OCI-LY7 (cell line): Measurements from ENCODE around the gene PIK3IP1. TPM values are rescaled to one million over a fixed set of nuclear protein-coding genes. Genes with fewer than 3 reads are reported as not detected.

Experiments used
- Bru-seq: library from RNA; stranded (reverse); fragments of 400-500 nt; gene quantifications from one replicate; lab custom pipeline; 2021; lab: Mats Ljungman, UMichigan
- BruChase-seq, 2 experiments: library from RNA; stranded (reverse); fragments of 400-500 nt; gene quantifications; one replicate each; lab custom pipeline; 2021; lab: Mats Ljungman, UMichigan
- BruUV-seq: library from RNA; stranded (reverse); fragments of 400-500 nt; replicated peaks from 2 replicates; lab custom pipeline; 2021; lab: Mats Ljungman, UMichigan
- CTCF ChIA-PET: fragments of 300-600 bp; sonication (Branson Sonifier 250); formaldehyde crosslinking; loops from one replicate; lab custom pipeline; 2022; ENCODE audit warnings: antibody characterized with exemption; ENCODE audit not compliant: unreplicated experiment; lab: Charles Lee
- POLR2A ChIA-PET: fragments of 300-600 bp; sonication (Branson Sonifier 250); formaldehyde crosslinking; loops from one replicate; lab custom pipeline; 2022; ENCODE audit warnings: antibody characterized with exemption; lab: Charles Lee
- DNase-seq: peaks from one replicate; pipeline ENCODE4 v3.0.0-alpha.2; 2015; ENCODE audit warnings: low spot score
- H2AFZ ChIP-seq: fragments of 200-600 bp; sonication (generic), shearing (Covaris generic); 2 replicates; pipeline ENCODE4 v1.6.1; 2014; ENCODE audit warnings: mild to moderate bottlenecking, antibody characterized with exemption, low read length, moderate library complexity
- H3K27ac ChIP-seq: fragments of 200-600 bp; sonication (generic); 2 replicates; pipeline ENCODE4 v1.5.1; 2014; ENCODE audit warnings: mixed run types, low read depth, mild to moderate bottlenecking, moderate library complexity, low read length, inconsistent platforms; ENCODE audit not compliant: poor library complexity, severe bottlenecking
- H3K36me3 ChIP-seq: fragments of 200-600 bp; sonication (generic); 2 replicates; pipeline ENCODE4 v1.6.1; 2014; ENCODE audit warnings: mild to moderate bottlenecking, antibody characterized with exemption, low read length, moderate library complexity, mixed read lengths; ENCODE audit not compliant: insufficient read depth
- H3K4me1 ChIP-seq: fragments of 200-600 bp; sonication (generic); 2 replicates; pipeline ENCODE4 v1.5.1; 2014; ENCODE audit warnings: mild to moderate bottlenecking, low read length; ENCODE audit not compliant: insufficient read depth, poor library complexity, severe bottlenecking
- H3K4me2 ChIP-seq: fragments of 200-600 bp; sonication (generic); 2 replicates; pipeline ENCODE4 v1.6.1; 2014; ENCODE audit warnings: mild to moderate bottlenecking, low read length
- H3K4me3 ChIP-seq: fragments of 200-600 bp; sonication (generic); 2 replicates; pipeline ENCODE4 v1.5.1; 2014; ENCODE audit warnings: mild to moderate bottlenecking, low read depth, low read length; ENCODE audit not compliant: poor library complexity, severe bottlenecking
- H3K79me2 ChIP-seq: fragments of 200-600 bp; sonication (generic); 2 replicates; pipeline ENCODE4 v1.6.1; 2016; ENCODE audit warnings: low read depth, mild to moderate bottlenecking, low read length, moderate library complexity, mixed read lengths; ENCODE audit not compliant: insufficient read depth
- H3K9me2 ChIP-seq: fragments of 200-600 bp; sonication (generic); 2 replicates; pipeline ENCODE4 v1.6.1; 2016; ENCODE audit warnings: mild to moderate bottlenecking, low read length, mixed read lengths; ENCODE audit not compliant: insufficient read depth
- H3K9me3 ChIP-seq: fragments of 200-600 bp; sonication (generic); 2 replicates; pipeline ENCODE4 v1.6.1; 2014; ENCODE audit warnings: mild to moderate bottlenecking, mixed run types, low read length, mixed read lengths
- H4K20me1 ChIP-seq: fragments of 200-600 bp; sonication (generic); 2 replicates; pipeline ENCODE4 v1.6.1; 2014; ENCODE audit warnings: mild to moderate bottlenecking, antibody characterized with exemption, low read length, moderate library complexity, mixed read lengths; ENCODE audit not compliant: insufficient read depth
- CTCF ChIP-seq: fragments of 200-600 bp; sonication (generic); conservative IDR thresholded peaks from 2 replicates; pipeline ENCODE4 v1.5.1; 2014; ENCODE audit warnings: mild to moderate bottlenecking, antibody characterized with exemption, low read length, moderate library complexity, mixed read lengths
- EZH2phosphoT487 ChIP-seq: fragments of 200-600 bp; sonication (generic); IDR thresholded peaks from 2 replicates; pipeline ENCODE4 v1.6.1; 2018; ENCODE audit warnings: low read depth, borderline replicate concordance, mild to moderate bottlenecking, mixed run types, antibody characterized with exemption, low read length, moderate library complexity, mixed read lengths
- intact Hi-C: fragments of 100-400 bp; cut with micrococcal nuclease; formaldehyde crosslinking; loops from one replicate; pipeline ENCODE4 v1.10.0; 2022; ENCODE audit not compliant: unreplicated experiment
- long read RNA-seq: library from polyadenylated mRNA; stranded (forward); transcript quantifications from one replicate; pipeline ENCODE4 v2.0.0, GENCODE V29; 2022
- total RNA-seq, 2 experiments: library from RNA; depleted of rRNA in 1 of 2; stranded (reverse); fragments of >200 nt in 1 of 2; shearing (Covaris generic) in 1 of 2; gene quantifications; 2 replicates each; pipeline ENCODE4 v1.2.3, GENCODE V29; 2014 to 2022

PIK3IP1 gene
- total RNA-seq (2014; rRNA removed; shearing (Covaris generic)): 15.9 and 20.4 TPM in 2 replicates
- total RNA-seq (2022): 17.0 and 17.1 TPM in 2 replicates
- percentile 56 among the genes with signal in this experiment for Bru-seq, nascent RNA
- BruChase-seq, experiment 1, labeled RNA remaining after a 6-hour chase: percentile 57 among the genes with signal in this experiment
- percentile 65 among the genes with signal in this experiment for BruChase-seq, experiment 2, labeled RNA remaining after a 2-hour chase
- long read RNA-seq, transcript PIK3IP1-201 (6 exons, 2,467 nt): major isoform, 19 of 57 reads
- long read RNA-seq, transcript PIK3IP1-203 (5 exons, 2,374 nt): minor isoform, 8 of 57 reads
- long read RNA-seq, partial matches to known transcripts: 2 of 57 reads
- long read RNA-seq, other reads (novel, unspliced or antisense): 24 of 57 reads

GRCh38 chr22:31292236-31292989 is at the start of gene PIK3IP1:
Gene PIK3IP1, minus strand, starts transcription at chr22:31292488. Its CDS starts 144 bp downstream, at chr22:31292344.
- no TSS peak for BruUV-seq
- H3K4me3 ChIP-seq: peak within 1 kb of the TSS; percentile 72
- peaks cover 60% of the 10 kb centered on the region for H3K4me1 ChIP-seq
- DNase-seq: peak; percentile 94
- 0 out of 2 replicates have a peak, but pooled peaks cover 5% of the 10 kb centered on the region for H3K9me3 ChIP-seq
- H3K36me3 ChIP-seq: no peaks in the 10 kb centered on the region
- H4K20me1 ChIP-seq: no peaks in the 10 kb centered on the region
- H2AFZ ChIP-seq: peak within 1 kb of the TSS; percentile 29; the same call in 1 of the 2 replicates
- ChIA-PET CTCF (interaction anchor here (0.9 to 1.1 kb wide), 2 partner anchors 21 to 868 kb away, joined by 3 to 4 read pairs; no protein-coding TSS in a partner anchor), POLR2A (interaction anchor here (0.6 to 4.9 kb wide), 4 partner anchors 9 to 104 kb away, joined by 3 to 18 read pairs (median 3); no protein-coding TSS in a partner anchor)
- H3K27ac ChIP-seq: peak within 1 kb of the TSS; percentile 88
- intact Hi-C loops: loop anchor here (1.0 to 5.0 kb wide), 6 partner anchors 21 to 855 kb away; partner anchors contain the start of gene LIMK2
- no peaks in the 10 kb centered on the region for H3K9me2 ChIP-seq
- H3K4me2 ChIP-seq: peak within 1 kb of the TSS; percentile 99
- peak; percentile 71 for TF ChIP-seq CTCF
- TF ChIP-seq EZH2phosphoT487: no peak
- peaks cover 19% of the 10 kb centered on the region; the same call in 1 of the 2 replicates for H3K79me2 ChIP-seq

GRCh38 chr22:31341386-31342088 is 49.2 kb upstream of the PIK3IP1 start:
- no peaks in the 10 kb centered on the region for H3K9me3 ChIP-seq
- H3K36me3 ChIP-seq: peaks cover 85% of the 10 kb centered on the region
- H3K4me2 ChIP-seq: peak overlapping the region; percentile 79
- no peak overlapping the region for H3K27ac ChIP-seq
- TF ChIP-seq CTCF: no peak
- no peak for TF ChIP-seq EZH2phosphoT487
- H2AFZ ChIP-seq: no peak overlapping the region
- H3K4me3 ChIP-seq: no peak overlapping the region
- H3K9me2 ChIP-seq: no peaks in the 10 kb centered on the region
- peaks cover 25% of the 10 kb centered on the region for H3K4me1 ChIP-seq
- POLR2A ChIA-PET: interaction anchor here (0.8 kb wide), 1 partner anchor 93 kb away, joined by 5 read pairs; no protein-coding TSS in a partner anchor
- BruUV-seq: no TSS peak
- intact Hi-C loops: no loop called here
- DNase-seq: no peak
- H3K79me2 ChIP-seq: peaks cover 39% of the 10 kb centered on the region
- peaks cover 10% of the 10 kb centered on the region; the same call in 1 of the 2 replicates for H4K20me1 ChIP-seq
- CTCF ChIA-PET: no interaction called here
